Fibroblast of lung (primary cell): ENCODE measurements around the gene SULF2. TPM values are rescaled to one million over a fixed set of nuclear protein-coding genes. Genes with fewer than 3 reads are reported as not detected.

Source experiments
- DNase-seq, 2 donors: peaks; one replicate each; pipeline versions ENCODE4 v3.0.0 to v3.0.0-alpha.2; 2010; ENCODE audit warnings: low read depth in 2 of 2
- H2AFZ ChIP-seq: 2 replicates; pipeline ENCODE4 v1.5.1; 2012; ENCODE audit warnings: low read length, control low read depth, inconsistent platforms
- H3K27ac ChIP-seq: 2 replicates; pipeline ENCODE4 v1.5.1; 2011; ENCODE audit warnings: low read length, control low read depth; ENCODE audit not compliant: insufficient read depth
- H3K27me3 ChIP-seq: 2 replicates; pipeline ENCODE4 v1.5.1; 2011; ENCODE audit warnings: mild to moderate bottlenecking, low read length; ENCODE audit not compliant: control insufficient read depth, insufficient read depth
- H3K36me3 ChIP-seq: 2 replicates; pipeline ENCODE4 v1.5.1; 2011; ENCODE audit warnings: low read length; ENCODE audit not compliant: control insufficient read depth, insufficient read depth
- H3K4me1 ChIP-seq: 2 replicates; pipeline ENCODE4 v1.5.1; 2011; ENCODE audit warnings: low read length; ENCODE audit not compliant: control insufficient read depth, insufficient read depth; ENCODE audit errors: extremely low read depth
- H3K4me2 ChIP-seq: 2 replicates; pipeline ENCODE4 v1.5.1; 2011; ENCODE audit warnings: low read length, control low read depth; ENCODE audit not compliant: insufficient read depth; ENCODE audit errors: extremely low read depth
- H3K4me3 ChIP-seq, 4 experiments: fragments of 200-600 bp in 1 of 4; sonication (generic) in 1 of 4; replicated peaks in 1 of 4; 2 replicates each; pipeline ENCODE4 v1.5.1; 2011 to 2016; ENCODE audit warnings: low read length in 4 of 4, low read depth in 3 of 4, mild to moderate bottlenecking in 3 of 4, control low read depth in 2 of 4, inconsistent platforms in 1 of 4, mixed read lengths in 1 of 4; ENCODE audit not compliant: insufficient read depth in 1 of 4; ENCODE audit errors: control extremely low read depth in 1 of 4
- H3K79me2 ChIP-seq: 2 replicates; pipeline ENCODE4 v1.5.1; 2012; ENCODE audit warnings: mild to moderate bottlenecking, low read length, inconsistent platforms; ENCODE audit not compliant: control insufficient read depth, insufficient read depth
- H3K9ac ChIP-seq: 2 replicates; pipeline ENCODE4 v1.5.1; 2011; ENCODE audit warnings: mild to moderate bottlenecking, low read length, control low read depth; ENCODE audit not compliant: insufficient read depth
- H3K9me3 ChIP-seq: 2 replicates; pipeline ENCODE4 v1.5.1; 2012; ENCODE audit warnings: low read depth, low read length; ENCODE audit not compliant: control insufficient read depth, insufficient read depth
- H4K20me1 ChIP-seq: 2 replicates; pipeline ENCODE4 v1.5.1; 2011; ENCODE audit warnings: low read length; ENCODE audit not compliant: control insufficient read depth, insufficient read depth; ENCODE audit errors: extremely low read depth
- CTCF ChIP-seq, 2 donors: IDR thresholded peaks in 1 of 2; conservative IDR thresholded peaks in 1 of 2; 1 replicate in 1 of 2; 2 replicates in 1 of 2; pipeline ENCODE4 v1.5.1; 2011 to 2012; ENCODE audit warnings: low read length in 2 of 2, control low read depth in 1 of 2, inconsistent platforms in 1 of 2, low read depth in 1 of 2, mild to moderate bottlenecking in 1 of 2
- EZH2 ChIP-seq: IDR thresholded peaks from 2 replicates; pipeline ENCODE4 v1.5.1; 2012; ENCODE audit warnings: low read length, control low read depth, mild to moderate bottlenecking; ENCODE audit errors: missing control alignments
- polyA plus RNA-seq, 2 donors: library from polyadenylated mRNA; depleted of rRNA in 1 of 2; stranded (reverse) in 1 of 2; unstranded in 1 of 2; fragments of >200 nt; gene quantifications; 2 replicates each; pipeline ENCODE4 v1.2.1, GENCODE V29; 2011 to 2012; ENCODE audit warnings: missing spikeins in 1 of 2
- total RNA-seq: library from RNA; depleted of rRNA; stranded (reverse); fragments of >200 nt; gene quantifications from 2 replicates; pipeline ENCODE4 v1.2.1, GENCODE V29; 2014

Gene SULF2
- total and polyA plus RNA-seq, 2 donors (not counting 1 experiment from before 2014, with no cell fraction given) = 0.26 to 9.6 TPM

- DNase-seq = no peak
- Histone ChIP-seq H4K20me1 (no peaks in the 10 kb centered on the region), H3K36me3 (no peaks in the 10 kb centered on the region), H3K79me2 (no peaks in the 10 kb centered on the region), H2AFZ (no peak overlapping the region), H3K4me3 (no peak overlapping the region), H3K9ac (no peak overlapping the region), H3K27ac (no peak overlapping the region), H3K27me3 (no peaks in the 10 kb centered on the region), H3K9me3 (no peaks in the 10 kb centered on the region), H3K4me2 (no peak overlapping the region), H3K4me1 (no peaks in the 10 kb centered on the region)
- TF ChIP-seq CTCF (conservative IDR thresholded peaks at IDR 0.05 in 1 of 2, IDR thresholded peaks at IDR 0.05 in 1 of 2; ENCODE audit: low read depth in 1 of 2, low read length in 2 of 2) (no peak), EZH2 (no peak)
Measured at GRCh38 chr20:47672886-47673670, 112.2 kb downstream of the SULF2 start.

GRCh38 chr20:47672166-47672565 lies 113.1 kb downstream of the SULF2 start:
- TF ChIP-seq EZH2 (no peak), CTCF (conservative IDR thresholded peaks at IDR 0.05 in 1 of 2, IDR thresholded peaks at IDR 0.05 in 1 of 2; ENCODE audit: low read depth in 1 of 2, low read length in 2 of 2) (no peak)
- Histone ChIP-seq H3K27me3 (no peaks in the 10 kb centered on the region), H3K4me1 (no peaks in the 10 kb centered on the region), H3K36me3 (no peaks in the 10 kb centered on the region), H3K4me3 (no peak overlapping the region), H3K4me2 (no peak overlapping the region), H4K20me1 (no peaks in the 10 kb centered on the region), H2AFZ (no peak overlapping the region), H3K9ac (no peak overlapping the region), H3K9me3 (no peaks in the 10 kb centered on the region), H3K79me2 (no peaks in the 10 kb centered on the region), H3K27ac (no peak overlapping the region)
- no peak for DNase-seq

GRCh38 chr20:47670913-47671312 lies 114.4 kb downstream of the SULF2 start:
- no peak for TF ChIP-seq EZH2
- TF ChIP-seq CTCF (conservative IDR thresholded peaks at IDR 0.05 in 1 of 2, IDR thresholded peaks at IDR 0.05 in 1 of 2; ENCODE audit: low read depth in 1 of 2, low read length in 2 of 2) = no peak
- Histone ChIP-seq H3K27ac (no peak overlapping the region), H3K4me3 (no peak overlapping the region), H3K36me3 (no peaks in the 10 kb centered on the region), H3K9me3 (no peaks in the 10 kb centered on the region), H3K4me1 (no peaks in the 10 kb centered on the region), H3K4me2 (no peak overlapping the region), H3K79me2 (no peaks in the 10 kb centered on the region), H4K20me1 (no peaks in the 10 kb centered on the region), H3K9ac (no peak overlapping the region), H2AFZ (no peak overlapping the region), H3K27me3 (no peaks in the 10 kb centered on the region)
- DNase-seq = no peak
